Prostate gland (tissue), 2 donors: Measurements from ENCODE around the gene SPOCK1.

ENCODE experiments used
- CTCF ChIP-seq, 4 experiments: fragments of 200-600 bp in 2 of 4; fragments of 450-650 bp in 2 of 4; sonication (generic) in 2 of 4; IDR thresholded peaks; 1 replicate in 3 of 4; 2 replicates in 1 of 4; pipeline ENCODE4 v1.5.1; 2016 to 2019; ENCODE audit warnings: antibody characterized with exemption in 4 of 4, mild to moderate bottlenecking in 2 of 4, moderate library complexity in 2 of 4
- POLR2AphosphoS5 ChIP-seq: sonication (generic); formaldehyde crosslinking; IDR thresholded peaks from one replicate; pipeline ENCODE4 v1.6.1; 2017; ENCODE audit warnings: antibody characterized with exemption

GRCh38 chr5:137024044-137024443 is 475.1 kb downstream of the SPOCK1 start:
- TF ChIP-seq POLR2AphosphoS5 (no peak), CTCF (IDR thresholded peaks at IDR 0.05) (no peak)
